ENCODE data around the gene EYA2.
"Not testable (repeated sequence)": the region's sequence is repeated elsewhere in the genome, so short reads cannot be mapped to it uniquely, and the experiment has no call there.

DNA sequence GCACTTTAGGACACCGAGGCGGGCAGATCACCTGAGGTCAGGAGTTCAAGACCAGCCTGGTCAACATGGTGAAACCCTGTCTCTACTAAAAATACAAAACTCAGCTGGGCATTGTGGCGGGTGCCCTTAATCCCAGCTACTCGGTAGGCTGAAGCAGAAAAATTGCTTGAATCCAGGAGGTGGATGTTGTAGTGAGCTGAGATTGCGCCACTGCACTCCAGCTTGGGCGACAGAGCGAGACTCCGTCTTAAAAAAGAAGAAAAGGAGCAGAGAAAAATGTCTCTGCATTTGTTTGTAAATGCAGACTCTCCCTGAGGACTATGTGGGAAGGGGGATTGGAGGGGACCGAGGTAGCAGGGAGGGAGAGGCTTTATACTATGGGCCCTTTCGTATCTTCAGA is 311.9 kb downstream of the EYA2 start:
- TF ChIP-seq, protein P1, sequence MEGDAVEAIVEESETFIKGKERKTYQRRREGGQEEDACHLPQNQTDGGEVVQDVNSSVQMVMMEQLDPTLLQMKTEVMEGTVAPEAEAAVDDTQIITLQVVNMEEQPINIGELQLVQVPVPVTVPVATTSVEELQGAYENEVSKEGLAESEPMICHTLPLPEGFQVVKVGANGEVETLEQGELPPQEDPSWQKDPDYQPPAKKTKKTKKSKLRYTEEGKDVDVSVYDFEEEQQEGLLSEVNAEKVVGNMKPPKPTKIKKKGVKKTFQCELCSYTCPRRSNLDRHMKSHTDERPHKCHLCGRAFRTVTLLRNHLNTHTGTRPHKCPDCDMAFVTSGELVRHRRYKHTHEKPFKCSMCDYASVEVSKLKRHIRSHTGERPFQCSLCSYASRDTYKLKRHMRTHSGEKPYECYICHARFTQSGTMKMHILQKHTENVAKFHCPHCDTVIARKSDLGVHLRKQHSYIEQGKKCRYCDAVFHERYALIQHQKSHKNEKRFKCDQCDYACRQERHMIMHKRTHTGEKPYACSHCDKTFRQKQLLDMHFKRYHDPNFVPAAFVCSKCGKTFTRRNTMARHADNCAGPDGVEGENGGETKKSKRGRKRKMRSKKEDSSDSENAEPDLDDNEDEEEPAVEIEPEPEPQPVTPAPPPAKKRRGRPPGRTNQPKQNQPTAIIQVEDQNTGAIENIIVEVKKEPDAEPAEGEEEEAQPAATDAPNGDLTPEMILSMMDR (IDR thresholded peaks at IDR 0.05 in 4 of 5, conservative IDR thresholded peaks at IDR 0.05 in 1 of 5), result not testable (repeated sequence)
- TF ChIP-seq POLR2A (IDR thresholded peaks at IDR 0.05), result not testable (repeated sequence)
